H1 (cell line): ENCODE data around the gene RHD. TPM values are rescaled to one million over a fixed set of nuclear protein-coding genes. Genes with fewer than 3 reads are reported as not detected.

Experiments used
- CTCF ChIA-PET: fragments of 300-600 bp; sonication (Branson Sonifier 250); formaldehyde crosslinking; loops from one replicate; lab custom pipeline; 2021; ENCODE audit not compliant: partially characterized antibody; lab: Charles Lee
- POLR2A ChIA-PET: fragments of 300-600 bp; sonication (Branson Sonifier 250); formaldehyde crosslinking; loops from one replicate; lab custom pipeline; 2021; ENCODE audit warnings: inconsistent platforms; ENCODE audit not compliant: partially characterized antibody; lab: Charles Lee
- DNase-seq, 2 experiments: peaks; one replicate each; pipeline versions ENCODE4 v3.0.0 to v3.0.0-alpha.2; 2010 to 2022; ENCODE audit warnings: low spot score in 2 of 2, low read depth in 1 of 2, mixed read lengths in 1 of 2
- FAIRE-seq: peaks from 2 replicates; lab custom pipeline; 2011; peaks lifted over from hg19 to GRCh38; lab: Jason Lieb, UNC
- H2AFZ ChIP-seq: 2 replicates; pipeline ENCODE4 v1.8.1; 2012; ENCODE audit warnings: low read length, inconsistent platforms
- H2AK5ac ChIP-seq: 2 replicates; pipeline ENCODE4 v1.6.1; 2013; ENCODE audit warnings: low read depth, low read length
- H2BK120ac ChIP-seq: replicated peaks from 2 replicates; pipeline ENCODE3; 2013; ENCODE audit warnings: low read depth, low read length, inconsistent platforms
- H2BK12ac ChIP-seq: 2 replicates; pipeline ENCODE4 v1.6.1; 2013; ENCODE audit warnings: low read depth, low read length
- H2BK15ac ChIP-seq: 2 replicates; pipeline ENCODE4 v1.6.1; 2013; ENCODE audit warnings: low read length
- H2BK20ac ChIP-seq: 2 replicates; pipeline ENCODE4 v1.6.1; 2013; ENCODE audit warnings: low read length
- H2BK5ac ChIP-seq: 2 replicates; pipeline ENCODE4 v1.6.1; 2013; ENCODE audit warnings: low read depth, low read length
- H3K14ac ChIP-seq: 2 replicates; pipeline ENCODE4 v1.6.1; 2013; ENCODE audit warnings: inconsistent platforms; ENCODE audit not compliant: insufficient read length
- H3K18ac ChIP-seq: 2 replicates; pipeline ENCODE4 v1.6.1; 2013; ENCODE audit warnings: low read length; ENCODE audit errors: extremely low read depth
- H3K23ac ChIP-seq: 2 replicates; pipeline ENCODE4 v1.6.1; 2013; ENCODE audit warnings: inconsistent platforms; ENCODE audit not compliant: insufficient read length
- H3K23me2 ChIP-seq: 2 replicates; pipeline ENCODE4 v1.6.1; 2013; ENCODE audit warnings: low read depth, low read length
- H3K27ac ChIP-seq: 2 replicates; pipeline ENCODE4 v1.6.1; 2011; ENCODE audit warnings: low read depth, low read length, inconsistent platforms
- H3K27me3 ChIP-seq, 4 experiments: replicated peaks in 1 of 4; 1 replicate in 1 of 4; 2 replicates in 3 of 4; pipeline versions ENCODE4 v1.6.1 to v1.8.1; 2011 to 2013; ENCODE audit warnings: low read length in 3 of 4, mild to moderate bottlenecking in 3 of 4, inconsistent platforms in 2 of 4, mixed read lengths in 2 of 4, moderate library complexity in 1 of 4; ENCODE audit not compliant: control insufficient read depth in 3 of 4, insufficient read depth in 3 of 4; ENCODE audit errors: extremely low read depth in 1 of 4
- H3K36me3 ChIP-seq, 4 experiments: 2 replicates each; pipeline versions ENCODE4 v1.6.1 to v1.8.1; 2011 to 2013; ENCODE audit warnings: mild to moderate bottlenecking in 4 of 4, low read length in 3 of 4, moderate library complexity in 2 of 4, control low read depth in 1 of 4, inconsistent platforms in 1 of 4; ENCODE audit not compliant: insufficient read depth in 4 of 4, control insufficient read depth in 2 of 4
- H3K4ac ChIP-seq: replicated peaks from 2 replicates; pipeline ENCODE3; 2013; ENCODE audit warnings: low read length, low read depth, mixed read lengths, inconsistent platforms; ENCODE audit not compliant: insufficient read length
- H3K4me1 ChIP-seq, 4 experiments: replicated peaks in 1 of 4; 1 replicate in 1 of 4; 2 replicates in 3 of 4; pipeline versions ENCODE4 v1.6.1 to v1.8.1; 2011 to 2013; ENCODE audit warnings: low read length in 3 of 4, inconsistent platforms in 2 of 4, mixed read lengths in 1 of 4; ENCODE audit not compliant: insufficient read depth in 4 of 4, control insufficient read depth in 3 of 4
- H3K4me2 ChIP-seq, 2 experiments: 2 replicates each; pipeline versions ENCODE4 v1.6.1 to v1.8.1; 2011 to 2013; ENCODE audit warnings: low read depth in 2 of 2, low read length in 2 of 2, control low read depth in 1 of 2, inconsistent platforms in 1 of 2, mild to moderate bottlenecking in 1 of 2; ENCODE audit not compliant: insufficient read depth in 1 of 2
- H3K4me3 ChIP-seq, 4 experiments: fragments of 200-600, 300-600 bp in 1 of 4; sonication (generic), shearing (Covaris generic), sonication (Bioruptor Twin) in 1 of 4; 2 replicates each; pipeline versions ENCODE4 v1.5.1 to v1.8.1; 2011 to 2016; ENCODE audit warnings: low read length in 4 of 4, low read depth in 3 of 4, control low read depth in 2 of 4, inconsistent platforms in 2 of 4, mild to moderate bottlenecking in 2 of 4, mixed read lengths in 1 of 4, moderate library complexity in 1 of 4; ENCODE audit not compliant: insufficient read depth in 2 of 4; ENCODE audit errors: extremely low read depth in 1 of 4
- H3K56ac ChIP-seq: replicated peaks from 2 replicates; pipeline ENCODE3; 2013; ENCODE audit warnings: low read depth, mild to moderate bottlenecking, mixed read lengths, low read length, inconsistent platforms; ENCODE audit not compliant: insufficient read length
- H3K79me1 ChIP-seq: 2 replicates; pipeline ENCODE4 v1.6.1; 2013; ENCODE audit warnings: low read depth, low read length, control low read depth
- H3K79me2 ChIP-seq, 2 experiments: 2 replicates each; pipeline versions ENCODE4 v1.6.1 to v1.8.1; 2012 to 2013; ENCODE audit warnings: low read length in 2 of 2, mild to moderate bottlenecking in 2 of 2, inconsistent platforms in 1 of 2; ENCODE audit not compliant: insufficient read depth in 2 of 2, control insufficient read depth in 1 of 2
- H3K9ac ChIP-seq, 4 experiments: replicated peaks in 1 of 4; 1 replicate in 1 of 4; 2 replicates in 3 of 4; pipeline versions ENCODE4 v1.6.1 to v1.8.1; 2011 to 2013; ENCODE audit warnings: low read depth in 3 of 4, low read length in 3 of 4, control low read depth in 2 of 4, mild to moderate bottlenecking in 2 of 4, moderate library complexity in 2 of 4, inconsistent platforms in 1 of 4; ENCODE audit errors: extremely low read depth in 1 of 4
- H3K9me3 ChIP-seq, 2 experiments: 2 replicates each; pipeline versions ENCODE4 v1.6.1 to v1.8.1; 2012 to 2013; ENCODE audit warnings: mild to moderate bottlenecking in 2 of 2, moderate library complexity in 2 of 2, control low read depth in 1 of 2, inconsistent platforms in 1 of 2, low read depth in 1 of 2, low read length in 1 of 2, mixed read lengths in 1 of 2; ENCODE audit not compliant: insufficient read depth in 2 of 2
- H4K20me1 ChIP-seq, 2 experiments: replicated peaks in 1 of 2; 2 replicates each; pipeline versions ENCODE3 to v1.8.1; 2011 to 2013; ENCODE audit warnings: inconsistent platforms in 2 of 2, low read length in 2 of 2, mild to moderate bottlenecking in 1 of 2; ENCODE audit not compliant: insufficient read depth in 2 of 2, control insufficient read depth in 1 of 2
- H4K5ac ChIP-seq: 2 replicates; pipeline ENCODE4 v1.6.1; 2013; ENCODE audit warnings: low read length, low read depth, mixed read lengths, inconsistent platforms; ENCODE audit not compliant: insufficient read length
- H4K8ac ChIP-seq: 2 replicates; pipeline ENCODE4 v1.8.0; 2013; ENCODE audit warnings: mild to moderate bottlenecking, moderate library complexity, low read length, inconsistent platforms; ENCODE audit not compliant: insufficient read depth; ENCODE audit errors: extremely low read depth
- H4K91ac ChIP-seq: replicated peaks from 2 replicates; pipeline ENCODE3; 2013; ENCODE audit warnings: low read length, mixed read lengths, inconsistent platforms; ENCODE audit not compliant: insufficient read length
- GTF2F1 ChIP-seq: IDR thresholded peaks from 2 replicates; pipeline ENCODE4 v1.6.1; 2012; ENCODE audit warnings: low read depth, low read length, improper control_type of control experiment, borderline replicate concordance
- KDM1A ChIP-seq: fragments of 200-600, 300-600 bp; sonication (generic); IDR thresholded peaks from 2 replicates; pipeline ENCODE4 v1.7.1; 2016; ENCODE audit warnings: mild to moderate bottlenecking, low read length, borderline replicate concordance
- PHF8 ChIP-seq: fragments of 200-600 bp; sonication (generic); conservative IDR thresholded peaks from 2 replicates; pipeline ENCODE4 v1.7.1; 2012; ENCODE audit warnings: low read depth, mild to moderate bottlenecking, inconsistent platforms, low read length, moderate library complexity
- RXRA ChIP-seq: IDR thresholded peaks from 2 replicates; pipeline ENCODE4 v1.6.1; 2011; ENCODE audit warnings: low read depth, mild to moderate bottlenecking, low read length, moderate library complexity; ENCODE audit not compliant: insufficient read depth
- SIN3A ChIP-seq, 2 experiments: IDR thresholded peaks in 1 of 2; conservative IDR thresholded peaks in 1 of 2; 2 replicates each; pipeline ENCODE4 v1.6.1; 2011 to 2012; ENCODE audit warnings: low read length in 2 of 2, improper control_type of control experiment in 1 of 2, low read depth in 1 of 2, mild to moderate bottlenecking in 1 of 2
- WGBS, 2 experiments: shearing (Covaris generic) in 1 of 2; methylation state at CpG; one replicate each; pipeline versions ENCODE4 v1.1.6 to v1.1.7; 2013 to 2015; ENCODE audit warnings: low lambda C conversion rate in 2 of 2, mixed read lengths in 2 of 2, inconsistent platforms in 1 of 2, low coverage in 1 of 2, missing lambda C conversion rate in 1 of 2; ENCODE audit not compliant: insufficient replicate concordance in 2 of 2, insufficient coverage in 1 of 2, insufficient read length in 1 of 2; ENCODE audit errors: extremely low coverage in 1 of 2, missing lambda C conversion rate in 1 of 2; 5-methylcytosine and 5-hydroxymethylcytosine counted together
- polyA plus RNA-seq, 7 experiments: library from polyadenylated mRNA; depleted of rRNA in 3 of 7; stranded (reverse) in 5 of 7; unstranded in 2 of 7; fragments of >200 nt in 5 of 7; fragments of 200-250 nt in 2 of 7; gene quantifications; 1 replicate in 5 of 7; 2 replicates in 1 of 7; 4 replicates in 1 of 7; pipeline versions ENCODE4 v1.2.1 to v1.2.3, GENCODE V29; 2011 to 2013; ENCODE audit warnings: missing spikeins in 2 of 7, mixed read lengths in 2 of 7
- total RNA-seq: library from RNA; stranded (reverse); fragmentation: NEBNext Ultra II Directional; extraction: Animal tissue kit (Norgen Biotek cat#: 25700); gene quantifications from 2 replicates; pipeline ENCODE4 v1.2.1, GENCODE V29; 2021
- TF ChIP-seq, protein P1 (sequence below): IDR thresholded peaks from 2 replicates; pipeline ENCODE4 v1.6.1; 2012; ENCODE audit warnings: low read length, inconsistent platforms

RHD gene
- total and polyA plus RNA-seq, 2 of the 8 experiments (the other 6 are each of a cell fraction or from before 2014, with no cell fraction given): 0.21 TPM; not detected in 1

DNA sequence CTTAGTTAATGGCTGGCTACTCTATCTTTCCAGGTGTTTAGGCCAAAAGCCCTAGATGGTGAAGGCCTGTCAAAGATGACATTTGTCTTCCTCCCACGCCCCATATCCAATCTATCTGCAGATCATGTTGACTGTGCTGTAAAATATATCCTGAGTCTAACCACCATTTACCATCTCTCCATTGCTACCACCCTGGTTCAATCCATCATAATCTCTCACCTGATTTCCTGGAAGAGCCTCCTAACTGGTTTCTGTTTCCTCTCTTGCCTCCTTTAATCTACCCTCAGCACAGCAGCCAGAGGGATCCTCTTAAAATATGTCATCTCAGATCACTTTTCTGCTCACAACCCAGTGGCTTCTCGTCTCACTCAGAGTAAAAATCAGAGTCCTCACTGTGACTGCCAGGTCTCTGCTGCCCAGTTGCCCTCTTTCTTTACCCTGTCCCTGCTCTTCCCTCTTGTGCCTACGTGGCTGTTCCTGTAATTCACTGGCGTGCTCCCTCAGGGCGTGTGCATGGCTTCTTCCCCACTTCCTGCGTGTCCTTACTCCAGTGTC lies 83.6 kb downstream of the RHD start:
- no peak overlapping the region for H2BK20ac ChIP-seq
- no peak overlapping the region for H3K9ac ChIP-seq
- 82% methylated on average over 6 of the region's 6 CpGs; no CpG with 5 or more reads in 1 of the 2 experiments for WGBS, 2 experiments
- H4K91ac ChIP-seq: no peak overlapping the region
- ChIA-PET CTCF (no interaction called here), POLR2A (no interaction called here)
- no peak overlapping the region for H3K27ac ChIP-seq
- H2AK5ac ChIP-seq: no peak overlapping the region
- no peak overlapping the region for H2AFZ ChIP-seq
- no peak overlapping the region for H3K18ac ChIP-seq
- no peak overlapping the region for H4K5ac ChIP-seq
- H3K23ac ChIP-seq: no peak overlapping the region
- H3K4me2 ChIP-seq: no peak overlapping the region
- H3K79me2 ChIP-seq: no peaks in the 10 kb centered on the region
- H2BK15ac ChIP-seq: no peak overlapping the region
- no peaks in the 10 kb centered on the region for H3K79me1 ChIP-seq
- H3K9me3 ChIP-seq: no peaks in the 10 kb centered on the region
- H3K56ac ChIP-seq: no peak overlapping the region
- H3K4ac ChIP-seq: no peak overlapping the region
- no peak overlapping the region for H2BK120ac ChIP-seq
- H4K8ac ChIP-seq: no peak overlapping the region
- H2BK12ac ChIP-seq: no peak overlapping the region
- no peak overlapping the region for H2BK5ac ChIP-seq
- H3K23me2 ChIP-seq: no peaks in the 10 kb centered on the region
- FAIRE-seq (no peak), DNase-seq (no peak)
- no peaks in the 10 kb centered on the region for H3K27me3 ChIP-seq
- no peak overlapping the region for H3K4me3 ChIP-seq
- H3K14ac ChIP-seq: no peak overlapping the region
- peaks cover 12 to 51% (median 25%) of the 10 kb centered on the region in 4 experiments for H3K36me3 ChIP-seq
- H3K4me1 ChIP-seq: no peaks in the 10 kb centered on the region
- peaks cover 0 to 3% of the 10 kb centered on the region in 2 experiments for H4K20me1 ChIP-seq
- no peak for TF ChIP-seq KDM1A
- no peak for TF ChIP-seq SIN3A (conservative IDR thresholded peaks at IDR 0.05 in 1 of 2, IDR thresholded peaks at IDR 0.05 in 1 of 2; ENCODE audit: low read depth in 1 of 2, low read length in 2 of 2)
- TF ChIP-seq GTF2F1: no peak
- TF ChIP-seq RXRA: no peak
- TF ChIP-seq, protein P1, sequence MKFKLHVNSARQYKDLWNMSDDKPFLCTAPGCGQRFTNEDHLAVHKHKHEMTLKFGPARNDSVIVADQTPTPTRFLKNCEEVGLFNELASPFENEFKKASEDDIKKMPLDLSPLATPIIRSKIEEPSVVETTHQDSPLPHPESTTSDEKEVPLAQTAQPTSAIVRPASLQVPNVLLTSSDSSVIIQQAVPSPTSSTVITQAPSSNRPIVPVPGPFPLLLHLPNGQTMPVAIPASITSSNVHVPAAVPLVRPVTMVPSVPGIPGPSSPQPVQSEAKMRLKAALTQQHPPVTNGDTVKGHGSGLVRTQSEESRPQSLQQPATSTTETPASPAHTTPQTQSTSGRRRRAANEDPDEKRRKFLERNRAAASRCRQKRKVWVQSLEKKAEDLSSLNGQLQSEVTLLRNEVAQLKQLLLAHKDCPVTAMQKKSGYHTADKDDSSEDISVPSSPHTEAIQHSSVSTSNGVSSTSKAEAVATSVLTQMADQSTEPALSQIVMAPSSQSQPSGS: no peak
- TF ChIP-seq PHF8: no peak
